Muscle of back (tissue), 11 donors: ENCODE data around the gene ATP13A1. TPM values are rescaled to one million over a fixed set of nuclear protein-coding genes. Genes with fewer than 3 reads are reported as not detected.
"Not testable (repeated sequence)": the region's sequence is repeated elsewhere in the genome, so short reads cannot be mapped to it uniquely, and the experiment has no call there.

Experiments used
- DNase-seq, 3 donors: peaks; one replicate each; pipeline versions ENCODE4 v3.0.0 to v3.0.0-alpha.2; 2013
- polyA plus RNA-seq, 10 donors: library from polyadenylated mRNA; unstranded; fragments of 120-200 nt; gene quantifications; one replicate each; pipeline ENCODE4 v1.2.1, GENCODE V29; 2013; ENCODE audit not compliant: insufficient read length in 10 of 10

ATP13A1 gene
- polyA plus RNA-seq, 10 donors: 16.8 to 32.3 (median 26.9) TPM

GRCh38 chr19:19623383-19623782, 40.1 kb downstream of the ATP13A1 start:
- no peak for DNase-seq

- DNase-seq: no peak
Measured at GRCh38 chr19:19619849-19620210, 43.6 kb downstream of the ATP13A1 start.

GRCh38 chr19:19619181-19619848, 44.2 kb downstream of the ATP13A1 start:
- no peak for DNase-seq

- DNase-seq: peak; percentile 89 to 97 (median 94)
Measured at GRCh38 chr19:19618219-19619051, 45.0 kb downstream of the ATP13A1 start, which contains the start of gene PBX4. Gene PBX4 (minus strand): TSS chr19:19618687. CDS start chr19:19618629, 58 bp downstream.

GRCh38 chr19:19615086-19615485, 48.4 kb downstream of the ATP13A1 start:
- DNase-seq: no peak

- DNase-seq: no peak
Measured at GRCh38 chr19:19613506-19613905, 50.0 kb downstream of the ATP13A1 start.

- no peak for DNase-seq
Measured at GRCh38 chr19:19610376-19611202, 52.9 kb downstream of the ATP13A1 start.

GRCh38 chr19:19606686-19607085, 56.8 kb downstream of the ATP13A1 start:
- DNase-seq: not testable (repeated sequence)

GRCh38 chr19:19606021-19606420, 57.5 kb downstream of the ATP13A1 start:
- DNase-seq: no peak

- no peak for DNase-seq
Measured at GRCh38 chr19:19602713-19603324, 60.7 kb downstream of the ATP13A1 start.

- DNase-seq: no peak
Measured at GRCh38 chr19:19602136-19602712, 61.3 kb downstream of the ATP13A1 start.

GRCh38 chr19:19600793-19601330, 62.6 kb downstream of the ATP13A1 start:
- DNase-seq: no peak

- DNase-seq: not testable (repeated sequence)
Measured at GRCh38 chr19:19598728-19599451, 64.6 kb downstream of the ATP13A1 start.

- no peak for DNase-seq
Measured at GRCh38 chr19:19597809-19598306, 65.6 kb downstream of the ATP13A1 start.

Other genes with a start within 250 kb of the ATP13A1 start
- gene TSSK6, start 148.1 kb downstream of the ATP13A1 start, polyA plus RNA-seq: under 1 TPM; 0.29 to 0.75 (median 0.42) TPM
- 100 to 1,000 TPM; 146 to 246 (median 175) TPM for gene NDUFA13, start 147.5 kb downstream of the ATP13A1 start, polyA plus RNA-seq
- 10 to 100 TPM in 1 of 10 donors, 1 to 10 TPM in 9; 2.8 to 11.4 (median 5.8) TPM for gene YJEFN3, start 134.8 kb downstream of the ATP13A1 start, polyA plus RNA-seq
- gene CILP2, start 125.4 kb downstream of the ATP13A1 start, polyA plus RNA-seq: 10 to 100 TPM in 1 of 10 donors, 1 to 10 TPM in 6, under 1 TPM in 3; 0.36 to 10.8 (median 3.6) TPM
- 1 to 10 TPM in 9 of 10 donors, under 1 TPM in 1; 0.87 to 3.0 (median 1.8) TPM for gene PBX4, start 45.0 kb downstream of the ATP13A1 start, polyA plus RNA-seq
- gene LPAR2, start 35.5 kb downstream of the ATP13A1 start, polyA plus RNA-seq: 10 to 100 TPM in 1 of 10 donors, 1 to 10 TPM in 9; 2.8 to 11.6 (median 4.6) TPM
- 1 to 10 TPM; 1.9 to 4.9 (median 2.9) TPM for gene GMIP, start 20.0 kb downstream of the ATP13A1 start, polyA plus RNA-seq
- 1 to 10 TPM; 4.8 to 8.2 (median 6.9) TPM for gene ZNF101, start 5.2 kb upstream of the ATP13A1 start, polyA plus RNA-seq
- 1 to 10 TPM; 4.2 to 6.0 (median 5.2) TPM for gene ZNF14, start 69.4 kb upstream of the ATP13A1 start, polyA plus RNA-seq
- gene ZNF506, start 158.1 kb upstream of the ATP13A1 start, polyA plus RNA-seq: 10 to 100 TPM; 11.7 to 22.9 (median 17.5) TPM
- 10 to 100 TPM; 11.3 to 18.4 (median 12.6) TPM for gene ZNF253, start 202.2 kb upstream of the ATP13A1 start, polyA plus RNA-seq
- gene ZNF93, start 237.3 kb upstream of the ATP13A1 start, polyA plus RNA-seq: 10 to 100 TPM in 9 of 10 donors, 1 to 10 TPM in 1; 7.5 to 15.4 (median 10.7) TPM